Activated naive CD4-positive, alpha-beta T cell treated with anti-CD3 and anti-CD28 coated beads for 36 hours (primary cell): ENCODE results near the gene LMO2. TPM values are rescaled to one million over a fixed set of nuclear protein-coding genes. Genes with fewer than 3 reads are reported as not detected.
"Not testable (repeated sequence)": the region's sequence is repeated elsewhere in the genome, so short reads cannot be mapped to it uniquely, and the experiment has no call there.

Experiments used
- CTCF ChIA-PET: fragments of 350-600 bp; sonication (Branson Sonifier 250); formaldehyde crosslinking; loops from one replicate; lab custom pipeline; 2021; ENCODE audit warnings: antibody characterized with exemption; lab: Charles Lee
- DNase-seq: peaks from one replicate; pipeline ENCODE4 v3.0.0-alpha.2; 2020
- H3K27ac Mint-ChIP-seq: one replicate; pipeline ENCODE4 v1.8.0; 2021; ENCODE audit warnings: mild to moderate bottlenecking, mixed read lengths
- H3K27me3 Mint-ChIP-seq: one replicate; pipeline ENCODE4 v1.8.0; 2021; ENCODE audit warnings: low read depth, mixed read lengths
- H3K36me3 Mint-ChIP-seq: one replicate; pipeline ENCODE4 v1.8.0; 2021; ENCODE audit warnings: low read depth, mixed read lengths
- H3K4me1 Mint-ChIP-seq: one replicate; pipeline ENCODE4 v1.8.0; 2021; ENCODE audit warnings: low read depth, mixed read lengths
- H3K4me3 Mint-ChIP-seq: one replicate; pipeline ENCODE4 v1.8.0; 2021; ENCODE audit warnings: mild to moderate bottlenecking, moderate library complexity, mixed read lengths
- H3K9me3 Mint-ChIP-seq: one replicate; pipeline ENCODE4 v1.8.0; 2021; ENCODE audit warnings: mixed read lengths
- intact Hi-C: fragments of 100-400 bp; cut with micrococcal nuclease; formaldehyde crosslinking; loops from one replicate; pipeline ENCODE4 v1.15.1; 2023
- total RNA-seq, 2 experiments: library from RNA; stranded (reverse); gene quantifications; one replicate each; pipeline ENCODE4 v1.2.3, GENCODE V29; 2021

Gene LMO2
- total RNA-seq, 2 experiments from 2014 or later, result not detected

DNA sequence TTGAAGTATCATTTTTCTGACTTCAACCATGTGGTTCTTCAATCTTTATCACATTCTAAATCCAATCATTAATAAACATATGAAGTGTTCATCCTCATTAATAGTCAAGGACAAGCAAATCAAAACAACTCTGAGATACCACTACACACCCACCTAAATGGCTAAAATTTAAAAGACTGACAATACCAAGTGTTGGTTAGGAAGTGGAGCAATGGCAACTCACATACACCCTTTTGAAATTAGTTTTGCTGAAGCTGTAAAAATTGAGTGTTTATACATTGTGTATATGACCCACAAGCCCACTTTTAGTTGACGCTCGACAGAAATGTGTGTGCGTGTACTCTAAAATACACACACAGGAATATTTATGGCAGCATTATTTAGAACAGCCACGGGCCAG lies 36.7 kb upstream of the LMO2 start:
- DNase-seq, result no peak
- peaks cover 4% of the 10 kb centered on the region for H3K4me1 Mint-ChIP-seq
- H3K27me3 Mint-ChIP-seq, result peaks cover 16% of the 10 kb centered on the region
- intact Hi-C loops, result no loop called here
- no peak overlapping the region for H3K27ac Mint-ChIP-seq
- CTCF ChIA-PET, result no interaction called here
- H3K4me3 Mint-ChIP-seq, result no peak overlapping the region
- peaks cover 2% of the 10 kb centered on the region for H3K36me3 Mint-ChIP-seq
- H3K9me3 Mint-ChIP-seq, result peaks cover 17% of the 10 kb centered on the region

DNA sequence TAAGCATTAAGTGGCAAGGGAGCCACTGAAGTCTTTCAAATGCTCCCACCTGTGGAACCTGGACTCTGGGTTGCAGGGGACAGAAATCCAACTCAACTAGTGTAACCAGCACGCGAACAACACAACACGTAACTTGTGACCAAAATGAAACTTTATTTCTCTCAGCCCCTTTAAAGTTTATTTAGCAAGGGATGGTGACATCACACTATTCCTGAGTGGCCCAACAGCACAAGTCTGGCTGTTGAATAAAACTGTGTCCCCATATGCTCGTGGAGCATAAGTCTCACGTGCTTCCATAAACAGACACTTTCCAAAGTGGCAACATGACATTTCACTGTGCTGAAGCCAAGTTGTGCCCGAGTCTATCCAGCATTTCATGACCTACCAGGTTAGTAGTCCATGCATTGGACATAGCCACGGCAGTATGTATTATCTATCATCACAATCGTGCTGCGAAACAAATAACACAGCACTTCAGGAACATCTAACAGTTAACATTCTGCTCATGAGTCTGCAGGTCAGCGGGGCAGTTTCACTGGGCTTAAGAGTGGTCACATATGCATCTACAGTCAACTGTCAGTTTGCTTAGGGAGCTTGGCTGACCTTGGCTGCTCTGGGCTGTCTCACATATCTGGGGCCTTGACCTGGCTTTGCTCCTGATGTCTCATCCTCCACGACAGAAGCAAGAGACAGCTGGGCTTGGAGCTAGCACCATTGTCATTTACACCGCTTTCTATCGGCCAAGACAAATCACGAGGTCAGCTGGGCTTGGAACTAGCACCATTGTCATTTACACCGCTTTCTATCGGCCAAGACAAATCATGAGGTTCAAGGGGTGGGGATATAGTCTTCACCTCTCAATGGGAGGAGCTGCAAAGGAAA lies 35.0 kb upstream of the LMO2 start:
- Mint-ChIP-seq H3K4me3 (no peak overlapping the region), H3K27me3 (peaks cover 18% of the 10 kb centered on the region), H3K4me1 (peaks cover 4% of the 10 kb centered on the region), H3K27ac (no peak overlapping the region), H3K36me3 (no peaks in the 10 kb centered on the region), H3K9me3 (peaks cover 7% of the 10 kb centered on the region)
- CTCF ChIA-PET, result no interaction called here
- no peak for DNase-seq
- intact Hi-C loops, result no loop called here

DNA sequence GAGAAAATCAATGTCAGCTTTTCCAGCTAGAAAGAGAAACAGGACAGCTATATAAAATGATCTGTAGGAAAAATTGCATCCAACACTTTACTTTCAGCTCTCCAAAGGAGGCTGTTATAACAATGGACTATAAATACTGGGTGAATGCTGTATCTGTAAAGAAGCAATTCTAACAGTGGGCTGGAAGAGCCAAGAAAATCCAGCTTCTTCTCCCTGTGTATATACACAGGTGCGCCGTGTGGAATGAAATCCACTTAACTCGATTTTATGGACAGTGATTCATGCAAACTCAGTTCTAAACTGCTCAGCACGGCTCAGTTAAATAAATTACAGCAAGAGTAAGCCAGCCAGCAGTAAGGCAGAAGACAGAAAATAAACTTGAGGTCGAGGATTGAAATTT lies 32.5 kb upstream of the LMO2 start:
- Mint-ChIP-seq H3K27ac (no peak overlapping the region), H3K27me3 (peaks cover 28% of the 10 kb centered on the region), H3K4me3 (no peak overlapping the region), H3K36me3 (no peaks in the 10 kb centered on the region), H3K9me3 (no peaks in the 10 kb centered on the region), H3K4me1 (peaks cover 3% of the 10 kb centered on the region)
- CTCF ChIA-PET, result no interaction called here
- intact Hi-C loops, result no loop called here
- no peak for DNase-seq

DNA sequence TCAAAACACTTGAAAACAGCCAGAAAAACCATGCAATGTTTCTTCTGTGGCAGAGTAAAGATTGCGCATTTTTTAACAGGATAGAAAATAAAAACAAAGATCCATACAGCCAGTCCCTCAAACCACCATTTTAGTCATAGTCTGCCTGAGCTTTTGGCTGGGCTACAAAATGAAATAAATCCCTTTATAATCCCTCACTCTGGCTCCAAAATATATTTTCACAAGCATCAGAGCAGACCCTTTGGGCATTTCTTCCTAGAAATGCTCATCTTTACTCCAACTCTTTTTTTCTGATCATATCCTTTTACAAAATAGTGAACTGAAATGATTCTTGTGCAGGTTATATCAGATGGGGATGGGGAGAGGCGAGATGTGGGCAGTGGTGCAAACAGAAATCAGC lies 31.8 kb upstream of the LMO2 start:
- no peaks in the 10 kb centered on the region for H3K36me3 Mint-ChIP-seq
- peaks cover 26% of the 10 kb centered on the region for H3K27me3 Mint-ChIP-seq
- peaks cover 3% of the 10 kb centered on the region for H3K4me1 Mint-ChIP-seq
- H3K4me3 Mint-ChIP-seq, result no peak overlapping the region
- CTCF ChIA-PET, result no interaction called here
- intact Hi-C loops, result no loop called here
- no peak overlapping the region for H3K27ac Mint-ChIP-seq
- H3K9me3 Mint-ChIP-seq, result no peaks in the 10 kb centered on the region
- DNase-seq, result no peak

DNA sequence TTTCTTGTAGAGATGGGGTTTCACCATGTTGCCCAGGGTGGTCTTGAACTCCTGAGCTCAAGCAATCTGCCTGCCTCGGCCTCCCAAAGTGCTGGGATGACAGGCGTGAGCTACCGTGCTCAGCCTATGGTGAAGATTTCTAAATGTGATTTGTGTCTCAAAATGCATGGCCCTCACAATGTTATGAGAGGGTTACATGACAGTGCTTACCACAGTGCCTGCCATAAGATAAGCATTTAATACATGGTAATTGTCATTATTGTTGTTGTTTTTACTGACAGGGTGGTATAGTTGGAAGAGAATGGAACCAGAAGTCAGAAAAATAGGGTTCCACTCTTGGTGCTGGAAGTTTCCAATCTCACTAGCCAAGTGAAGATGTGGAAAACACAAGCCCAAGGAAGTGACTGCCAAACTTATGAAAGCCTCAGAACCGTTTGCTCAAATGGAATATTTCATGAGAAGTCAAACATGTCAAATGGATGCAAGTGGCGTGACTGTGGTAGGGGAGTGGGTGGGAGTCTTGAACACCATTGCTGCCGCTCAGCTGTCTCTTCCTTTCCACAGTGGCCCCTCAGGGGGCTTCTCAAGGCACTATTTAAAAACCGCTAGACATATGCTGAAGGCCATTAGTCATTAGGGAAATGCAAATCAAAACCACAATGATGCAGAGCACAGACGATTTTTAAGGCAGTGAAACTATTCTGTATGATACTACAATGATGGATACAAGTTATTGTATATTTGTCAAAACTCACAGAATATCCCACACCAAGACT lies 29.1 kb upstream of the LMO2 start:
- no peaks in the 10 kb centered on the region for H3K36me3 Mint-ChIP-seq

DNA sequence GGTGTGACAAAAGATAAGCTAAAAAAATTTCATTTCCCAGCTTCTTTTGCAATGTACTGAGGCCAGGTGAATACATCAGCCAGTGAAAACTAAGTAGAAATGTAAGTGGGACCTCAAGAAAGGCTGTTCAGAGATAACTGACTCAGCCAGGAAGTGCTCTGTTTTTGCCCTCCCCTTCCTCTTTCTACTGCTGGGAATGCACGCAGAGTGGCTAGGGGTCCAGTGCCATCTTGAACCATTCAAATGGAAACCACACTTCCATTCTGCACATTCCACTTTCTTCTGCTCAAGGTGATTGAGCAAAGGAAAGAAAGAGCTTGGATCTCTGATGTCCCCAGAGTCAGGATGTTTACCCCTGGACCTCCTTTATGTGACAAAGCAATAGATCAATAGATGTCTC lies 27.8 kb upstream of the LMO2 start:
- no peak overlapping the region for H3K4me3 Mint-ChIP-seq

More for the DNA sequence above, 29.1 kb upstream of the LMO2 start:
- DNase-seq, result peak; percentile 9
- Mint-ChIP-seq H3K4me3 (no peak overlapping the region), H3K27me3 (peaks cover 26% of the 10 kb centered on the region), H3K4me1 (peaks cover 3% of the 10 kb centered on the region), H3K27ac (no peak overlapping the region), H3K9me3 (peaks cover 3% of the 10 kb centered on the region)
- CTCF ChIA-PET, result no interaction called here
- intact Hi-C loops, result no loop called here

DNA sequence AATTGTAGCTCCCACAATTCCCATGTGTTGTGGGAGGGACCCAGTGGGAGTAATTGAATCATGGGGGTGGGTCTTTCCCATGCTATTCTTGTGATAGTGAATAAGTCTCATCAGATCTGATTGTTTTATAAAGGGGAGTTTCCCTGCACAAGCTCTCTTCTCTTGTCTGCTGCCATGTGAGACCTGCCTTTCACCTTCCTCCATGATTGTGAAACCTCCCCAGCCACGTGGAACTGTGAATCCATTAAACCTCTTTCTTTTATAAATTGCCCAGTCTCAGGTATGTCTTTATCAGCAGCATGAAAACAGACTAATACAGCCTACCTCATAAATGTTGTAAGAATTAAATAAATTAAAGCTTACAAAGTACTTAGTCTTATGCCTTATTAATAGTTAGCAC lies 25.5 kb upstream of the LMO2 start:
- H3K4me3 Mint-ChIP-seq, H3K27ac Mint-ChIP-seq, H3K4me1 Mint-ChIP-seq, intact Hi-C loops, H3K36me3 Mint-ChIP-seq, DNase-seq, CTCF ChIA-PET: not testable (repeated sequence)
- Mint-ChIP-seq H3K9me3 (peaks cover 10% of the 10 kb centered on the region), H3K27me3 (peaks cover 33% of the 10 kb centered on the region)

More for the DNA sequence above, 27.8 kb upstream of the LMO2 start:
- no peak overlapping the region for H3K27ac Mint-ChIP-seq
- H3K9me3 Mint-ChIP-seq, result peaks cover 3% of the 10 kb centered on the region
- intact Hi-C loops, result no loop called here
- CTCF ChIA-PET, result interaction anchor here (0.6 kb wide), 1 partner anchor 591 kb away, joined by 3 read pairs; no protein-coding TSS in a partner anchor
- no peaks in the 10 kb centered on the region for H3K36me3 Mint-ChIP-seq
- H3K4me1 Mint-ChIP-seq, result peaks cover 3% of the 10 kb centered on the region
- H3K27me3 Mint-ChIP-seq, result peaks cover 30% of the 10 kb centered on the region
- no peak for DNase-seq

DNA sequence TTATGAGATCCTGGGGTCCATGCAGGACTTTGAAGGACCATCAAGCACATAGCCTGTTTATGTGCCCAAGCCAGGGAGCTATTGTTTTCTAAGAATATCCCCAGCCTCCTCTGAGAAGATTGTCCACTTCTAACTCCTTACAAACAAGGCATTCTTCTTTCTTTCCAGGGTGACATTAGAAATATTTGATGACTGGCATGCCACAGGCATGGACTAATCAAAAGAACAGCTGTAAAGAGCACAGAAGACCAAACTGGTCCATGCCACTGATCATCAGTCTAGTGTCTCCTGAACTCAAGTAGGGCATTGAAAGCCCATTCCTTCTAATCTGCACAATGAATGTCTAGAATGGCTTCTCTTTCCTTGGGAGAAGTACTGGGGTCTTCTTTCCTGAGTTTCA lies 24.9 kb upstream of the LMO2 start:
- Mint-ChIP-seq H3K4me3 (no peak overlapping the region), H3K4me1 (peaks cover 3% of the 10 kb centered on the region), H3K27me3 (peaks cover 30% of the 10 kb centered on the region), H3K9me3 (peaks cover 10% of the 10 kb centered on the region), H3K36me3 (no peaks in the 10 kb centered on the region), H3K27ac (no peak overlapping the region)
- no peak for DNase-seq
- intact Hi-C loops, result no loop called here
- CTCF ChIA-PET, result interaction anchor here (0.6 kb wide), 1 partner anchor 62 kb away, joined by 3 read pairs; no protein-coding TSS in a partner anchor

DNA sequence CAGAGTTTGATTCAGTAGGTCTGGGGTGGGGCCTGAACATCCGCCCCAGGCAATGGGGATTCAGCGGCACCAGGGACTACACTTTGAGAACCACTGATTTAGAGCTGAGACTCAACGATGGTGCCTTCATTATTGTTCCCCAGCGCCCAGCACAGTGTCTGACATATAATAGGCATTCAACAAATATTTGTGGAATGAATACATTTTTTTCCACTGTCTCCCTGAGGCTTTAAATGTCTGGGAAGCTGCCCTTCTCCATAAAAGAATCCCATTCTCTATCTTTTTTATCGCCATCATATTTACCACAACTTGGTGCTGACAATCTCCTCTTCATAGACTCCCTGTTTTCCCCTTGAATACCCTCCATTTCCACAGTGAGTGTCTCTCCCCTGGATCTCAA lies 23.6 kb upstream of the LMO2 start:
- no peak for DNase-seq
- H3K4me3 Mint-ChIP-seq, result no peak overlapping the region
- peaks cover 10% of the 10 kb centered on the region for H3K9me3 Mint-ChIP-seq
- H3K27ac Mint-ChIP-seq, result no peak overlapping the region
- CTCF ChIA-PET, result interaction anchor here (0.6 kb wide), 1 partner anchor 585 kb away, joined by 3 read pairs; no protein-coding TSS in a partner anchor
- no peaks in the 10 kb centered on the region for H3K4me1 Mint-ChIP-seq
- peaks cover 30% of the 10 kb centered on the region for H3K27me3 Mint-ChIP-seq
- no peaks in the 10 kb centered on the region for H3K36me3 Mint-ChIP-seq
- intact Hi-C loops, result no loop called here

DNA sequence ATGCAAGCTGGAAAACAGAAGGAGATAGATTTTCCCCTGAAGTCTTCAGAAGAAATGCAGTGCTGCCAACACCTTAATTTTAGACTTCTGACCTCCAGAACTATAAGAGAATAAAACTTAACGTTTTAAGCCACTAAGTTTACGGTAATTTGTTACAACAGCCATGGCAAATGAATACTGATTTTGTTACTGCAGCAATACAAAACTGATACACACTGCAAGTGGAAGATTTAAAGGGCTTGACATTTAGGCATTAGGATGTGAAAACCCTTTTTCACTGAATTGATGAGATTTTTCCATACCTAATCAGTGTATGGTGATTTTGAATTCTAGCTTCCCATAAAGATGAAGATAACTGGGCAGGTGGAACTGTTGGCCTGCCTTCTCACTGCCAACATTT lies 22.1 kb upstream of the LMO2 start:
- CTCF ChIA-PET, result interaction anchor here (1.2 to 1.7 kb wide), 2 partner anchors 17 to 56 kb away, joined by 4 to 7 read pairs; no protein-coding TSS in a partner anchor
- intact Hi-C loops, result no loop called here
- DNase-seq, result no peak
- Mint-ChIP-seq H3K27ac (no peak overlapping the region), H3K4me3 (no peak overlapping the region), H3K27me3 (peaks cover 27% of the 10 kb centered on the region), H3K4me1 (no peaks in the 10 kb centered on the region), H3K9me3 (peaks cover 10% of the 10 kb centered on the region), H3K36me3 (no peaks in the 10 kb centered on the region)

DNA sequence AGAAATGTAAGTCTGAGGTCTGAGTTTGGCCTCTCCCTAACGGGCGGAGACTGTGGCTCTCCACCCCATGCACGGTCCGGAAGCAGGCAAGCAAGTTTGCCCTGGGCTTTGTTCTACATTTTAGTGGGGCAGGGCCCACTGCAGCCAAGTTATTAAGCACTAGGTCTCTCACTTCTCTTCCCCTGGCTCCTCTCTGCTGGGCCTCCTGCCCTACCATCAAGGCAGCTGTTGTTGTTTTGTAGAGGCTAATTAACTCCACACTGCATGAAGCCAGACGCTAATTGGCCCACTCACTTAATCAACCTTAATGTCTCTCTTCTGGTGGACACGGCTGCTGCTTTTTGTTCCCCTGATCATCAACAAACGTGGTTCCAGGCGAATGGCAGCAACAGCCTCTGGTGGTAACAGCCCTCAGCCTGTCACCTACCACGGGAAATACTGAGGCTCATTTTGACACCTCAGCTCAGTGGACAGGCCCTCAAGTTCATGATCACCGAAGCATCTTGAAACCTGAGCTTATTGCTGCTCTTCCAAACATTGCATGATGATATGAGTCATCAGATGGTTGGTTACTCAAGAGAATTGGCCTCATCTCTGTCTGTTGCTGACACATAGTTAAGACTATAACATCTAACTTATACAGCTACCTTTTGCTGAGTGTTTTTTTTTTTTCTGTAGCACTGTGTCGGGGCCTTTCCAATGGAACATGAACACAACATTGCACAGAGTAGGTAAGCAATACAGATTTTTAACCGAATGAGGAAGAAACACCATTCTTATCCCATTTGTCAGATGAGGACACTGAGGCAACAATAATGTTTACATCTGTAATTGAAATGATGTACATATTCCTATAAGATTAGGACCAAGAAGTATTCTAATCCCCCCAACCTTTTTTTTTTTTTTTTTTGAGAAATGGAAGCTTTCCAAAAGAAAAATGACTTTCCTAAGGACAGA lies 20.8 kb upstream of the LMO2 start:
- H3K27ac Mint-ChIP-seq, result no peak overlapping the region
- H3K4me3 Mint-ChIP-seq, result no peak overlapping the region
- H3K9me3 Mint-ChIP-seq, result peaks cover 10% of the 10 kb centered on the region
- no peaks in the 10 kb centered on the region for H3K4me1 Mint-ChIP-seq
- CTCF ChIA-PET, result interaction anchor here (0.6 to 1.2 kb wide), 3 partner anchors 16 to 106 kb away, joined by 3 to 7 read pairs (median 3); no protein-coding TSS in a partner anchor
- H3K36me3 Mint-ChIP-seq, result no peaks in the 10 kb centered on the region
- DNase-seq, result no peak
- intact Hi-C loops, result no loop called here
- peaks cover 28% of the 10 kb centered on the region for H3K27me3 Mint-ChIP-seq
